ENCODE results near the gene NARS2.
"Not testable (repeated sequence)": the region's sequence is repeated elsewhere in the genome, so short reads cannot be mapped to it uniquely, and the experiment has no call there.

NARS2 gene

GRCh38 chr11:78542007-78542406 is 32.7 kb downstream of the NARS2 start:
- DNase-seq (ENCODE audit: low read depth in 3 of 3), result no peak

- no peak for DNase-seq (ENCODE audit: low read depth in 3 of 3)
These were observed 33.1 kb downstream of the NARS2 start for GRCh38 chr11:78541537-78541936.

- no peak for DNase-seq (ENCODE audit: low read depth in 3 of 3)
These were observed 34.4 kb downstream of the NARS2 start for GRCh38 chr11:78540256-78540655.

- DNase-seq (ENCODE audit: low read depth in 3 of 3), result no peak
These were observed 35.2 kb downstream of the NARS2 start for GRCh38 chr11:78539506-78539905.

- DNase-seq (ENCODE audit: low read depth in 3 of 3), result no peak
These were observed 37.7 kb downstream of the NARS2 start for GRCh38 chr11:78536933-78537332.

GRCh38 chr11:78535920-78536319 is 38.7 kb downstream of the NARS2 start:
- DNase-seq (ENCODE audit: low read depth in 3 of 3), result no peak

GRCh38 chr11:78535027-78535426 is 39.6 kb downstream of the NARS2 start:
- no peak for DNase-seq (ENCODE audit: low read depth in 3 of 3)

GRCh38 chr11:78533399-78533798 is 41.3 kb downstream of the NARS2 start:
- DNase-seq (ENCODE audit: low read depth in 3 of 3), result no peak

- no peak for DNase-seq (ENCODE audit: low read depth in 3 of 3)
These were observed 41.7 kb downstream of the NARS2 start for GRCh38 chr11:78532991-78533390.

GRCh38 chr11:78526497-78527146 is 48.0 kb downstream of the NARS2 start:
- DNase-seq (ENCODE audit: low read depth in 3 of 3), result no peak

GRCh38 chr11:78525720-78526119 is 48.9 kb downstream of the NARS2 start:
- DNase-seq (ENCODE audit: low read depth in 3 of 3), result no peak

- DNase-seq (ENCODE audit: low read depth in 3 of 3), result no peak
These were observed 54.4 kb downstream of the NARS2 start for GRCh38 chr11:78520230-78520629.

GRCh38 chr11:78516281-78516680 is 58.4 kb downstream of the NARS2 start:
- no peak for DNase-seq (ENCODE audit: low read depth in 3 of 3)

- DNase-seq (ENCODE audit: low read depth in 3 of 3), result no peak
These were observed 59.7 kb downstream of the NARS2 start for GRCh38 chr11:78514922-78515502.

- DNase-seq (ENCODE audit: low read depth in 3 of 3), result not testable (repeated sequence)
These were observed 61.6 kb downstream of the NARS2 start for GRCh38 chr11:78513085-78513484.

GRCh38 chr11:78510597-78510996 is 64.1 kb downstream of the NARS2 start:
- no peak for DNase-seq (ENCODE audit: low read depth in 3 of 3)

- DNase-seq (ENCODE audit: low read depth in 3 of 3), result no peak
These were observed 64.6 kb downstream of the NARS2 start for GRCh38 chr11:78510025-78510596.

- no peak for DNase-seq (ENCODE audit: low read depth in 3 of 3)
These were observed 70.0 kb downstream of the NARS2 start for GRCh38 chr11:78504708-78505107.

GRCh38 chr11:78504181-78504580 is 70.5 kb downstream of the NARS2 start:
- no peak for DNase-seq (ENCODE audit: low read depth in 3 of 3)

GRCh38 chr11:78499971-78500370 is 74.7 kb downstream of the NARS2 start:
- DNase-seq (ENCODE audit: low read depth in 3 of 3), result no peak

GRCh38 chr11:78497293-78497692 is 77.4 kb downstream of the NARS2 start:
- no peak for DNase-seq (ENCODE audit: low read depth in 3 of 3)

- no peak for DNase-seq (ENCODE audit: low read depth in 3 of 3)
These were observed 81.2 kb downstream of the NARS2 start for GRCh38 chr11:78493413-78493975.

GRCh38 chr11:78492973-78493372 is 81.7 kb downstream of the NARS2 start:
- no peak for DNase-seq (ENCODE audit: low read depth in 3 of 3)
